Breast epithelium (tissue), 3 donors: ENCODE results near the gene PFN3.

ENCODE experiments used
- CTCF ChIP-seq, 3 donors: fragments of 450-650 bp; IDR thresholded peaks; one replicate each; pipeline ENCODE4 v1.5.1; 2016 to 2017; ENCODE audit warnings: antibody characterized with exemption in 3 of 3, mild to moderate bottlenecking in 3 of 3, moderate library complexity in 3 of 3
- POLR2A ChIP-seq: fragments of 450-650 bp; IDR thresholded peaks from one replicate; pipeline ENCODE4 v1.6.1; 2016; ENCODE audit warnings: antibody characterized with exemption, mild to moderate bottlenecking, moderate library complexity
- POLR2AphosphoS5 ChIP-seq, 3 donors: sonication (generic); formaldehyde crosslinking; IDR thresholded peaks; one replicate each; pipeline ENCODE4 v1.6.1; 2017; ENCODE audit warnings: antibody characterized with exemption in 3 of 3

- TF ChIP-seq CTCF (IDR thresholded peaks at IDR 0.05) = no peak
- peak; percentile 71 to 90 (median 83) for TF ChIP-seq POLR2AphosphoS5 (IDR thresholded peaks at IDR 0.05)
- no peak for TF ChIP-seq POLR2A
Observed at GRCh38 chr5:177351392-177352329, 48.8 kb downstream of the PFN3 start, which contains the start of gene LMAN2.
